ENCODE results near the gene KIFC3. TPM values are rescaled to one million over a fixed set of nuclear protein-coding genes. Genes with fewer than 3 reads are reported as not detected.

KIFC3 gene
- total and polyA plus RNA-seq, 2 of the 13 experiments (the other 11 are each of a cell fraction or from before 2014, with no cell fraction given): 42.1 to 45.3 TPM

GRCh38 chr16:57803134-57803990 is 1.1 kb upstream of the KIFC3 start (continued):
- TF ChIP-seq MEIS2 (CRISPR knock-in tag; IDR thresholded peaks at IDR 0.05) (peak; percentile 56; the same call in 1 of the 2 replicates), DBP (CRISPR knock-in tag; IDR thresholded peaks at IDR 0.05; ENCODE audit: not compliant biosample characterization) (no peak), ZNF510 (CRISPR knock-in tag; IDR thresholded peaks at IDR 0.05; ENCODE audit: low read depth) (0 out of 2 replicates have a peak, but pooled peaks have one; percentile 16), ZFAT (CRISPR knock-in tag; conservative IDR thresholded peaks at IDR 0.05) (no peak), REPIN1 (CRISPR knock-in tag; IDR thresholded peaks at IDR 0.05; ENCODE audit: borderline replicate concordance, low read depth) (0 out of 2 replicates have a peak, but pooled peaks have one; percentile 11), GTF3A (CRISPR knock-in tag; conservative IDR thresholded peaks at IDR 0.05) (0 out of 2 replicates have a peak, but pooled peaks have one; percentile 62), ETV5 (CRISPR knock-in tag; IDR thresholded peaks at IDR 0.05; ENCODE audit: borderline replicate concordance) (peak; percentile 8; the same call in 1 of the 2 replicates), ZNF891 (CRISPR knock-in tag; IDR thresholded peaks at IDR 0.05) (0 out of 2 replicates have a peak, but pooled peaks have one; percentile 41), GATAD2A (CRISPR knock-in tag; IDR thresholded peaks at IDR 0.05) (peak; percentile 17; the same call in 1 of the 2 replicates), NFKB2 (CRISPR knock-in tag; IDR thresholded peaks at IDR 0.05; ENCODE audit: borderline replicate concordance) (0 out of 2 replicates have a peak, but pooled peaks have one; percentile 15), HOXA5 (CRISPR knock-in tag; IDR thresholded peaks at IDR 0.05) (peak; percentile 80; the same call in 1 of the 2 replicates), REL (CRISPR knock-in tag; conservative IDR thresholded peaks at IDR 0.05) (peak; percentile 35; the same call in 1 of the 2 replicates), ZNF224 (CRISPR knock-in tag; IDR thresholded peaks at IDR 0.05) (0 out of 2 replicates have a peak, but pooled peaks have one; percentile 71), ZNF629 (CRISPR knock-in tag; conservative IDR thresholded peaks at IDR 0.05) (0 out of 2 replicates have a peak, but pooled peaks have one; percentile 5), RFXAP (CRISPR knock-in tag; IDR thresholded peaks at IDR 0.05; ENCODE audit: borderline replicate concordance) (0 out of 2 replicates have a peak, but pooled peaks have one; percentile 25), SSRP1 (CRISPR knock-in tag; IDR thresholded peaks at IDR 0.05) (peak; percentile 54), NFYC (CRISPR knock-in tag; IDR thresholded peaks at IDR 0.05) (peak; percentile 22; the same call in 1 of the 2 replicates), DMAP1 (CRISPR knock-in tag; IDR thresholded peaks at IDR 0.05) (peak; percentile 53; the same call in 1 of the 2 replicates), ZNF605 (CRISPR knock-in tag; IDR thresholded peaks at IDR 0.05) (peak; percentile 36; the same call in 1 of the 2 replicates), NCOA2 (CRISPR knock-in tag; IDR thresholded peaks at IDR 0.05) (peak; percentile 12; the same call in 1 of the 2 replicates), ZNF160 (CRISPR knock-in tag; IDR thresholded peaks at IDR 0.05) (no peak)
- TF ChIP-seq, protein P1, sequence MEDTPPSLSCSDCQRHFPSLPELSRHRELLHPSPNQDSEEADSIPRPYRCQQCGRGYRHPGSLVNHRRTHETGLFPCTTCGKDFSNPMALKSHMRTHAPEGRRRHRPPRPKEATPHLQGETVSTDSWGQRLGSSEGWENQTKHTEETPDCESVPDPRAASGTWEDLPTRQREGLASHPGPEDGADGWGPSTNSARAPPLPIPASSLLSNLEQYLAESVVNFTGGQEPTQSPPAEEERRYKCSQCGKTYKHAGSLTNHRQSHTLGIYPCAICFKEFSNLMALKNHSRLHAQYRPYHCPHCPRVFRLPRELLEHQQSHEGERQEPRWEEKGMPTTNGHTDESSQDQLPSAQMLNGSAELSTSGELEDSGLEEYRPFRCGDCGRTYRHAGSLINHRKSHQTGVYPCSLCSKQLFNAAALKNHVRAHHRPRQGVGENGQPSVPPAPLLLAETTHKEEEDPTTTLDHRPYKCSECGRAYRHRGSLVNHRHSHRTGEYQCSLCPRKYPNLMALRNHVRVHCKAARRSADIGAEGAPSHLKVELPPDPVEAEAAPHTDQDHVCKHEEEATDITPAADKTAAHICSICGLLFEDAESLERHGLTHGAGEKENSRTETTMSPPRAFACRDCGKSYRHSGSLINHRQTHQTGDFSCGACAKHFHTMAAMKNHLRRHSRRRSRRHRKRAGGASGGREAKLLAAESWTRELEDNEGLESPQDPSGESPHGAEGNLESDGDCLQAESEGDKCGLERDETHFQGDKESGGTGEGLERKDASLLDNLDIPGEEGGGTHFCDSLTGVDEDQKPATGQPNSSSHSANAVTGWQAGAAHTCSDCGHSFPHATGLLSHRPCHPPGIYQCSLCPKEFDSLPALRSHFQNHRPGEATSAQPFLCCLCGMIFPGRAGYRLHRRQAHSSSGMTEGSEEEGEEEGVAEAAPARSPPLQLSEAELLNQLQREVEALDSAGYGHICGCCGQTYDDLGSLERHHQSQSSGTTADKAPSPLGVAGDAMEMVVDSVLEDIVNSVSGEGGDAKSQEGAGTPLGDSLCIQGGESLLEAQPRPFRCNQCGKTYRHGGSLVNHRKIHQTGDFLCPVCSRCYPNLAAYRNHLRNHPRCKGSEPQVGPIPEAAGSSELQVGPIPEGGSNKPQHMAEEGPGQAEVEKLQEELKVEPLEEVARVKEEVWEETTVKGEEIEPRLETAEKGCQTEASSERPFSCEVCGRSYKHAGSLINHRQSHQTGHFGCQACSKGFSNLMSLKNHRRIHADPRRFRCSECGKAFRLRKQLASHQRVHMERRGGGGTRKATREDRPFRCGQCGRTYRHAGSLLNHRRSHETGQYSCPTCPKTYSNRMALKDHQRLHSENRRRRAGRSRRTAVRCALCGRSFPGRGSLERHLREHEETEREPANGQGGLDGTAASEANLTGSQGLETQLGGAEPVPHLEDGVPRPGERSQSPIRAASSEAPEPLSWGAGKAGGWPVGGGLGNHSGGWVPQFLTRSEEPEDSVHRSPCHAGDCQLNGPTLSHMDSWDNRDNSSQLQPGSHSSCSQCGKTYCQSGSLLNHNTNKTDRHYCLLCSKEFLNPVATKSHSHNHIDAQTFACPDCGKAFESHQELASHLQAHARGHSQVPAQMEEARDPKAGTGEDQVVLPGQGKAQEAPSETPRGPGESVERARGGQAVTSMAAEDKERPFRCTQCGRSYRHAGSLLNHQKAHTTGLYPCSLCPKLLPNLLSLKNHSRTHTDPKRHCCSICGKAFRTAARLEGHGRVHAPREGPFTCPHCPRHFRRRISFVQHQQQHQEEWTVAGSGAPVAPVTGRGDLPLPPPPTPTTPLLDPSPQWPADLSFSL (CRISPR knock-in tag; IDR thresholded peaks at IDR 0.05): peak; percentile 50; the same call in 1 of the 2 replicates

All from HepG2 (cell line).